Measurements from ENCODE around the gene PIK3C2G. TPM values are rescaled to one million over a fixed set of nuclear protein-coding genes. Genes with fewer than 3 reads are reported as not detected.

Gene PIK3C2G
- polyA plus RNA-seq, 3 donors, result not detected

DNA sequence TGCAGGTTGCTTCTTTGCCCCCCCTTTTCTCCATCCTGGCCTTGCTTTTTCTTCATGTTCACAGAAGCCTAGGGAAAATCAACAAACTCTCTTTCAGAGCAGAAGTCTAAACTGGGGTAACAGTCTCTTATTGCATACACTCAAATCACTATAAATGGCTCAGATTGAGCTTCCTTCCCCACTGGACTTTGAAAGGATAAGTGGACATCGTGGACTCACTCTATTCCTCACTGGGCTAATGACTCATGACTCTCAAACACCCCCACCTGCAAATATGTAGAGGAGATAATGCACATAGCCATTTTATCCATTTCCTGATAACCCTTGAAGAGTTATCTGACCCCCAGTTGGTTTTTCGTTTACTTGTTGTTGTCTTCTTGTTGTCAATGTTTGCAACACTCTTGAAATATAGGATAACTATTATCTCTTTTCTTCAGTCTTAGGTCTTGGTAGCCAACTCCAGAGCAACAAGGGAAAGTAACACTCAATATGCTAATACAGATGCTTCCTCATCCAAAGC is 221.3 kb downstream of the PIK3C2G start:
- Mint-ChIP-seq H3K36me3 (no peaks in the 10 kb centered on the region), H3K4me1 (no peaks in the 10 kb centered on the region), H3K9me3 (peaks cover 0 to 5% (median 0%) of the 10 kb centered on the region in 7 donors), H3K27ac (no peak overlapping the region), H3K4me3 (no peak overlapping the region), H3K27me3 (ENCODE audit: low read depth in 3 of 3) (peaks cover 0 to 2% (median 0%) of the 10 kb centered on the region in 3 donors)
- Histone ChIP-seq H3K27ac (ENCODE audit: low read depth in 1 of 2, low read length in 2 of 2) (no peak overlapping the region), H4K20me1 (ENCODE audit: insufficient read depth, low read length) (no peaks in the 10 kb centered on the region), H3K9me3 (replicated peaks in 1 of 2; ENCODE audit: control insufficient read depth in 1 of 2, insufficient read depth in 1 of 2, low read length in 2 of 2) (no peaks in the 10 kb centered on the region), H2AFZ (ENCODE audit: insufficient read depth, low read depth, low read length, poor library complexity, severe bottlenecking) (no peak overlapping the region), H3K27me3 (ENCODE audit: control insufficient read depth in 2 of 2, insufficient read depth in 2 of 2, low read length in 2 of 2) (no peaks in the 10 kb centered on the region), H3K9ac (ENCODE audit: insufficient read depth, low read length, poor library complexity, severe bottlenecking) (no peak overlapping the region), H3K4me2 (replicated peaks; ENCODE audit: extremely low read depth, low read length, poor library complexity, severe bottlenecking) (no peak overlapping the region), H3K4me1 (ENCODE audit: control insufficient read depth in 1 of 2, insufficient read depth in 2 of 2, low read length in 2 of 2) (no peaks in the 10 kb centered on the region), H3K79me2 (ENCODE audit: insufficient read depth, low read length) (no peaks in the 10 kb centered on the region), H3K4me3 (replicated peaks in 1 of 3; ENCODE audit: low read depth in 2 of 3, low read length in 3 of 3) (no peak overlapping the region), H3K36me3 (replicated peaks in 1 of 2; ENCODE audit: control insufficient read depth in 1 of 2, insufficient read depth in 2 of 2, low read length in 2 of 2) (no peaks in the 10 kb centered on the region)
- intact Hi-C loops (cut with micrococcal nuclease), result no loop called here
- DNase-seq, result no peak
- TF ChIP-seq, protein P1, sequence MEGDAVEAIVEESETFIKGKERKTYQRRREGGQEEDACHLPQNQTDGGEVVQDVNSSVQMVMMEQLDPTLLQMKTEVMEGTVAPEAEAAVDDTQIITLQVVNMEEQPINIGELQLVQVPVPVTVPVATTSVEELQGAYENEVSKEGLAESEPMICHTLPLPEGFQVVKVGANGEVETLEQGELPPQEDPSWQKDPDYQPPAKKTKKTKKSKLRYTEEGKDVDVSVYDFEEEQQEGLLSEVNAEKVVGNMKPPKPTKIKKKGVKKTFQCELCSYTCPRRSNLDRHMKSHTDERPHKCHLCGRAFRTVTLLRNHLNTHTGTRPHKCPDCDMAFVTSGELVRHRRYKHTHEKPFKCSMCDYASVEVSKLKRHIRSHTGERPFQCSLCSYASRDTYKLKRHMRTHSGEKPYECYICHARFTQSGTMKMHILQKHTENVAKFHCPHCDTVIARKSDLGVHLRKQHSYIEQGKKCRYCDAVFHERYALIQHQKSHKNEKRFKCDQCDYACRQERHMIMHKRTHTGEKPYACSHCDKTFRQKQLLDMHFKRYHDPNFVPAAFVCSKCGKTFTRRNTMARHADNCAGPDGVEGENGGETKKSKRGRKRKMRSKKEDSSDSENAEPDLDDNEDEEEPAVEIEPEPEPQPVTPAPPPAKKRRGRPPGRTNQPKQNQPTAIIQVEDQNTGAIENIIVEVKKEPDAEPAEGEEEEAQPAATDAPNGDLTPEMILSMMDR (IDR thresholded peaks at IDR 0.05), result no peak
- no CpG with 5 or more reads among the region's 2 CpGs for WGBS (ENCODE audit: insufficient coverage)

DNA sequence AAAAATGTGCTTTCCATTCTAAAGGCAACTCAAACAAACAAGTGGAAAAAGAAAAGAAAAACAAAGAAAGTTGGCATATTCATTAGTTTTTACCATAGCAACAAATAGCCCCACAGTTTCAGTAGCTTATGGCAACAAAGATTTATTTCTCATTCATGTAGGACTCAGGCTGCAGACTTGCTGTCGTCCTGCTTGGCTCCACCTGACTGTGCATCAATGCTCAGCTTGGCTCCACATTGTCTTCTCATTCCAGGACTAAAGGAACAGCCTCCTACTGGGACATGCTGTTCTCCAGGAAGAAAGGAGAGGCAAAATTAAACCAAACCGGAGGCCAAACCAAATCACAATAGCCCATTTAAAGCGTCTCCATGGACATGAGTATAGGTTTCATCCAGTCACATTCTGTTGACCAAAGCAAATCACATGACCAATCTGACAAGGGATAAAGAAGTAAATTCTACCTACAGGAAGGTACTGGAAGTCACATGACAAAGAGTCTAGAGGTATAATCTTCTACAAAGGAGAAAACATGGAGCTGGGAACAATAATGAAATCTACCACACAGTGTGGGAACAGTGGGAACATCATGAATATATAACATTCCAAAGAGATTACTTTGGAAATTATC is 222.5 kb downstream of the PIK3C2G start:
- H3K4me2 ChIP-seq (replicated peaks; ENCODE audit: extremely low read depth, low read length, poor library complexity, severe bottlenecking), result no peak overlapping the region
- no peaks in the 10 kb centered on the region for H3K27me3 ChIP-seq (ENCODE audit: control insufficient read depth in 2 of 2, insufficient read depth in 2 of 2, low read length in 2 of 2)
- DNase-seq, result no peak
- no peak overlapping the region for H3K27ac Mint-ChIP-seq
- H3K27me3 Mint-ChIP-seq (ENCODE audit: low read depth in 3 of 3), result peaks cover 0 to 2% (median 0%) of the 10 kb centered on the region in 3 donors
- WGBS (ENCODE audit: insufficient coverage), result 78% methylated on average over 1 of the region's 3 CpGs
- TF ChIP-seq, protein P1 (IDR thresholded peaks at IDR 0.05), result no peak
- H3K9me3 Mint-ChIP-seq, result peaks cover 0 to 5% (median 0%) of the 10 kb centered on the region in 7 donors
- H3K4me3 Mint-ChIP-seq, result no peak overlapping the region
- no peak overlapping the region for H3K4me3 ChIP-seq (replicated peaks in 1 of 3; ENCODE audit: low read depth in 2 of 3, low read length in 3 of 3)
- no peak overlapping the region for H2AFZ ChIP-seq (ENCODE audit: insufficient read depth, low read depth, low read length, poor library complexity, severe bottlenecking)
- H3K36me3 ChIP-seq (replicated peaks in 1 of 2; ENCODE audit: control insufficient read depth in 1 of 2, insufficient read depth in 2 of 2, low read length in 2 of 2), result no peaks in the 10 kb centered on the region
- H3K36me3 Mint-ChIP-seq, result no peaks in the 10 kb centered on the region
- no peaks in the 10 kb centered on the region for H3K4me1 ChIP-seq (ENCODE audit: control insufficient read depth in 1 of 2, insufficient read depth in 2 of 2, low read length in 2 of 2)
- no peak overlapping the region for H3K27ac ChIP-seq (ENCODE audit: low read depth in 1 of 2, low read length in 2 of 2)
- intact Hi-C loops (cut with micrococcal nuclease), result no loop called here
- H4K20me1 ChIP-seq (ENCODE audit: insufficient read depth, low read length), result no peaks in the 10 kb centered on the region
- no peaks in the 10 kb centered on the region for H3K9me3 ChIP-seq (replicated peaks in 1 of 2; ENCODE audit: control insufficient read depth in 1 of 2, insufficient read depth in 1 of 2, low read length in 2 of 2)
- no peaks in the 10 kb centered on the region for H3K79me2 ChIP-seq (ENCODE audit: insufficient read depth, low read length)
- no peaks in the 10 kb centered on the region for H3K4me1 Mint-ChIP-seq
- H3K9ac ChIP-seq (ENCODE audit: insufficient read depth, low read length, poor library complexity, severe bottlenecking), result no peak overlapping the region

All from CD14-positive monocyte (primary cell).